ENCODE data around the gene PRTN3.

GRCh38 chr19:805166-805551 lies 35.6 kb upstream of the PRTN3 start:
- TF ChIP-seq CTCF (IDR thresholded peaks at IDR 0.05) (no peak), POLR2A (IDR thresholded peaks at IDR 0.05) (no peak), EP300 (IDR thresholded peaks at IDR 0.05) (no peak)
